CD4-positive, alpha-beta memory T cell (primary cell): ENCODE data around the gene CDKAL1. TPM values are rescaled to one million over a fixed set of nuclear protein-coding genes. Genes with fewer than 3 reads are reported as not detected.

Source experiments
- CTCF ChIA-PET: fragments of 350-600 bp; sonication (Branson Sonifier 250); formaldehyde crosslinking; loops from one replicate; lab custom pipeline; 2021; ENCODE audit warnings: inconsistent platforms; ENCODE audit not compliant: partially characterized antibody; lab: Charles Lee
- POLR2A ChIA-PET: fragments of 350-600 bp; sonication (Branson Sonifier 250); formaldehyde crosslinking; loops from one replicate; lab custom pipeline; 2021; ENCODE audit not compliant: partially characterized antibody; lab: Charles Lee
- DNase-seq, 5 donors: peaks; one replicate each; pipeline versions ENCODE4 v3.0.0 to v3.0.0-alpha.2; 2020 to 2022; ENCODE audit warnings: mixed read lengths in 1 of 5
- H3K27ac ChIP-seq: one replicate; pipeline ENCODE4 v1.7.0; 2013; ENCODE audit warnings: low read depth, low read length
- H3K27me3 ChIP-seq: 2 replicates; pipeline ENCODE4 v1.7.0; 2013; ENCODE audit warnings: mild to moderate bottlenecking, low read length, moderate library complexity; ENCODE audit not compliant: insufficient read depth
- H3K36me3 ChIP-seq: 2 replicates; pipeline ENCODE4 v1.7.0; 2013; ENCODE audit warnings: mild to moderate bottlenecking, low read length, moderate library complexity; ENCODE audit not compliant: insufficient read depth
- H3K4me1 ChIP-seq: 2 replicates; pipeline ENCODE4 v1.7.0; 2013; ENCODE audit warnings: mild to moderate bottlenecking, low read length, moderate library complexity; ENCODE audit not compliant: insufficient read depth
- H3K4me3 ChIP-seq, 2 donors: one replicate each; pipeline ENCODE4 v1.7.0; 2013; ENCODE audit warnings: low read length in 2 of 2, mild to moderate bottlenecking in 1 of 2
- H3K9me3 ChIP-seq, 2 donors: one replicate each; pipeline ENCODE4 v1.7.0; 2013; ENCODE audit warnings: low read length in 2 of 2, control low read depth in 1 of 2; ENCODE audit not compliant: control insufficient read depth in 1 of 2
- H3K27ac Mint-ChIP-seq, 7 donors: one replicate each; pipeline ENCODE4 v1.8.0; 2020 to 2021; ENCODE audit warnings: mixed read lengths in 7 of 7, mild to moderate bottlenecking in 6 of 7, inconsistent platforms in 3 of 7, moderate library complexity in 3 of 7
- H3K27me3 Mint-ChIP-seq, 2 donors: one replicate each; pipeline ENCODE4 v1.8.0; 2020 to 2021; ENCODE audit warnings: mixed read lengths in 2 of 2
- H3K36me3 Mint-ChIP-seq, 2 donors: one replicate each; pipeline ENCODE4 v1.8.0; 2020 to 2021; ENCODE audit warnings: mixed read lengths in 2 of 2, inconsistent platforms in 1 of 2, mild to moderate bottlenecking in 1 of 2
- H3K4me1 Mint-ChIP-seq, 4 donors: one replicate each; pipeline ENCODE4 v1.8.0; 2020 to 2021; ENCODE audit warnings: mixed read lengths in 4 of 4, mild to moderate bottlenecking in 1 of 4
- H3K4me3 Mint-ChIP-seq, 8 donors: one replicate each; pipeline ENCODE4 v1.8.0; 2020 to 2021; ENCODE audit warnings: mixed read lengths in 8 of 8, mild to moderate bottlenecking in 7 of 8, moderate library complexity in 6 of 8, inconsistent platforms in 3 of 8
- H3K9me3 Mint-ChIP-seq, 8 donors: one replicate each; pipeline ENCODE4 v1.8.0; 2020 to 2021; ENCODE audit warnings: mixed read lengths in 8 of 8, mild to moderate bottlenecking in 5 of 8, inconsistent platforms in 3 of 8, moderate library complexity in 1 of 8
- intact Hi-C: fragments of 100-400 bp; cut with micrococcal nuclease; formaldehyde crosslinking; loops from one replicate; pipeline ENCODE4 v1.15.1; 2023
- polyA plus RNA-seq, 2 donors: library from polyadenylated mRNA; unstranded; fragments of 300-500 nt; fragmentation: Illumina TruSeq; gene quantifications; one replicate each; pipeline ENCODE4 v1.2.3, GENCODE V29; 2021
- total RNA-seq, 2 experiments: library from RNA; stranded (reverse); gene quantifications; one replicate each; pipeline ENCODE4 v1.2.3, GENCODE V29; 2021

Gene CDKAL1
- total and polyA plus RNA-seq, 4 experiments from 2014 or later, result 22.3 to 41.8 (median 26.8) TPM

DNA sequence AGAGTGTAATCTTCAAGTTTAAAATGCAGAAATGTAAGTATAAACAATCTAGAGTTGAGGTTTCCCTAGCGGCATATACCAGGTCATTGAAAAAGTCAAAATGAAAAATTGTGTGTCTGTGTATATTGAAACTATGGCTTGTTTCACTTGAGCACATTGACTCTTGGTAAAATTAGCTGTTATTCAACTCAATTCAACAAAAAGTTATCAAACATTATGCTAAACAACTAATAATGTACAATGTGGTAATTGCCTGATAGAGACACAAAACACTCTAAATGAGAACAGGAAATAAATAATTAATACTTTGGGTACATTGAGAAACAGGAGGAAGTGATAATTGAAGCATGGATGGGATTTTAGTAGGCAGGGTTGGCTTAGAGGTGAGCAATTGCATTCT is 444.8 kb downstream of the CDKAL1 start:
- peaks cover 18 to 39% of the 10 kb centered on the region in 2 donors for H3K36me3 Mint-ChIP-seq
- no peak overlapping the region for H3K4me3 Mint-ChIP-seq
- ChIA-PET CTCF (no interaction called here), POLR2A (no interaction called here)
- H3K4me1 ChIP-seq, result no peaks in the 10 kb centered on the region
- intact Hi-C loops, result no loop called here
- no peaks in the 10 kb centered on the region for H3K4me1 Mint-ChIP-seq
- H3K9me3 Mint-ChIP-seq, result peaks cover 0 to 10% (median 5%) of the 10 kb centered on the region in 8 donors
- no peaks in the 10 kb centered on the region for H3K36me3 ChIP-seq
- H3K27ac ChIP-seq, result no peak overlapping the region
- H3K27me3 Mint-ChIP-seq, result no peaks in the 10 kb centered on the region
- no peak for DNase-seq
- no peak overlapping the region for H3K4me3 ChIP-seq
- H3K9me3 ChIP-seq, result no peaks in the 10 kb centered on the region
- H3K27ac Mint-ChIP-seq, result no peak overlapping the region
- no peaks in the 10 kb centered on the region for H3K27me3 ChIP-seq

DNA sequence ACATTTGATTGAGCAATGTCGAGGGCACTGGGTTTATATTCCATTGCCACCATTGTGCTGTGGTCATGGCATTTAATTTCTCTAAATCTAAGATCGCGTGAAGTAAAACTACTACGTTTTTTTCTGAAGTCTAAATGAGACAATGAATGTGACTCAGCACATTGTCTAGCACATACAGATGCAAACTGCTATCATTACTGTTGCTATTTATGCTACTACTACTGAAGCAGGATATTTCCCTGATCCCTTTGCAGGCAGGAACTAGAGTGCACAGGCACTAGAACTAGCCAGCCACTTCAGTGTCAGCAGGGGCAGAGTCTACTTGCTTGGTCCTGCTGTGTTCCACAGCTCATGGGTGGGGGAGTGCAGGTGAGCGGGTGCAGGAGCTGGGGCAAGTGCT is 449.7 kb downstream of the CDKAL1 start:
- H3K4me1 ChIP-seq, result no peaks in the 10 kb centered on the region
- H3K36me3 ChIP-seq, result no peaks in the 10 kb centered on the region
- H3K9me3 ChIP-seq, result no peaks in the 10 kb centered on the region
- Mint-ChIP-seq H3K9me3 (peaks cover 3 to 22% (median 12%) of the 10 kb centered on the region in 8 donors), H3K27ac (no peak overlapping the region), H3K4me3 (no peak overlapping the region), H3K36me3 (peaks cover 29 to 57% of the 10 kb centered on the region in 2 donors), H3K4me1 (no peaks in the 10 kb centered on the region), H3K27me3 (no peaks in the 10 kb centered on the region)
- ChIA-PET POLR2A (no interaction called here), CTCF (no interaction called here)
- intact Hi-C loops, result no loop called here
- H3K4me3 ChIP-seq, result no peak overlapping the region
- no peak for DNase-seq
- H3K27me3 ChIP-seq, result no peaks in the 10 kb centered on the region
- H3K27ac ChIP-seq, result no peak overlapping the region

DNA sequence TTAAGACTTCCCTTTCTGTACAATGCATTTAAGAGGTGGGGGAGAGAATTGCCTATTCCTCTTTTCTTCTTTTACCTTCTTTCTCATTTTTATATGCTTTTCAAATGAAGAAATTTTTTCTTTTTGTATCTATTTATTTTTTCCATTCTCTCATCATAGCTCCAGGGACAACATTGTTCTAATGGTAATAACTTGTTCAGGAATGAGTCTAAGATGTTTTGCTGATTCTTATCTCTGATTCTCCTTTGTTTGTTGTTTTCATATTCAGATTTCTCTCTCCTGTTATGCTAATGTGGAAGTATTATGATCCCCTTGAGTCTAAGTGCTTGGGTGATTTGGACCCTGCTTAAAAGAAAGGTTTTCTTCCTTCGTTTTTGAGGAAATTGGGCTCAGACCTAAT is 451.6 kb downstream of the CDKAL1 start:
- Mint-ChIP-seq H3K9me3 (peaks cover 3 to 19% (median 11%) of the 10 kb centered on the region in 8 donors), H3K27me3 (no peaks in the 10 kb centered on the region), H3K27ac (no peak overlapping the region), H3K36me3 (peaks cover 26 to 51% of the 10 kb centered on the region in 2 donors), H3K4me1 (no peaks in the 10 kb centered on the region), H3K4me3 (no peak overlapping the region)
- CTCF ChIA-PET, result interaction anchor here (0.7 kb wide), 1 partner anchor 19 kb away, joined by 3 read pairs; no protein-coding TSS in a partner anchor
- Histone ChIP-seq H3K4me3 (no peak overlapping the region), H3K36me3 (no peaks in the 10 kb centered on the region), H3K27ac (no peak overlapping the region), H3K4me1 (no peaks in the 10 kb centered on the region), H3K27me3 (no peaks in the 10 kb centered on the region), H3K9me3 (no peaks in the 10 kb centered on the region)
- intact Hi-C loops, result no loop called here
- DNase-seq, result no peak
- POLR2A ChIA-PET, result no interaction called here

DNA sequence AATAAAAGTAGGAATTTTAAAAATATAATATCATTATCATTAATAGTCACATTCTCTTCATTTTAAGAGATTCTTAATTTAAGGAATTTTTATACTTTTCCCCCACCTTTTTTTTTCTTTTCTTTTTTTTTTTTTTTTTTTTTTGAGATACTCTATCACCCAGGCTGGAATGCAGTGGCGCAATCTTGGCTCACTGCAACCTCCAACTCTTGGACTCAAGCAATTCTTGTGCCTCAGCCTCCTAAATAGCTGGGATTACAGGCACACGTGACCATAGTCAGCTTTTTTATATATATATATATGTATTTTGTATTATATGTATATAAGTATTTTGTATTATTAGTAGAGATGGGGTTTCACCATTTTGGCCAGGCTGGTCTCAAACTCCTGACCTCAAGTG is 457.7 kb downstream of the CDKAL1 start:
- Histone ChIP-seq H3K27ac (no peak overlapping the region), H3K4me1 (no peaks in the 10 kb centered on the region), H3K4me3 (no peak overlapping the region), H3K27me3 (no peaks in the 10 kb centered on the region), H3K9me3 (no peaks in the 10 kb centered on the region), H3K36me3 (no peaks in the 10 kb centered on the region)
- Mint-ChIP-seq H3K4me3 (no peak overlapping the region), H3K27ac (no peak overlapping the region), H3K36me3 (peaks cover 22 to 37% of the 10 kb centered on the region in 2 donors), H3K27me3 (no peaks in the 10 kb centered on the region), H3K4me1 (peaks cover 0 to 1% (median 0%) of the 10 kb centered on the region in 4 donors), H3K9me3 (peaks cover 0 to 4% (median 0%) of the 10 kb centered on the region in 8 donors)
- no peak for DNase-seq
- POLR2A ChIA-PET, result no interaction called here
- CTCF ChIA-PET, result interaction anchor here (0.6 kb wide), 1 partner anchor 359 kb away, joined by 3 read pairs; no protein-coding TSS in a partner anchor
- intact Hi-C loops, result no loop called here

DNA sequence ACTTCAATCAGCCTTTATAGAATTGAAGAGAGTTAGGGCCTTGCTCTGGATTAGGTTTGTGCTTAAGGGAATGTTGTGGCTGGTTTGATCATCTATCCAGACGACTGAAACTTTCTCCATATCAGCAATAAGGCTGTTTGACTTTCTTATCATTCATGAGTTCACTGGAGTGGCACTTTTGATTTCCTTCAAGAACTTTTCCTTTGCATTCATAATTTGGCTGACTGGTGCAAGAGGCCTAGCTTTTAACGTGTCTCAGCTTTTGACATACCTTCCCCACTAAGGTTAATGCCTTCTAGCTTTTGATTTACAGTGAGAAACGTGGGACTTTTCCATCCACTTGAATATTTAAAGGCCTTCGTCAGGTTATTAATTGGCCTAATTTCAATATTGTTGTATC is 461.8 kb downstream of the CDKAL1 start:
- H3K27me3 ChIP-seq, result no peaks in the 10 kb centered on the region
- DNase-seq, result no peak
- CTCF ChIA-PET, result no interaction called here
- Mint-ChIP-seq H3K9me3 (peaks cover 0 to 4% (median 0%) of the 10 kb centered on the region in 8 donors), H3K4me3 (no peak overlapping the region), H3K27me3 (no peaks in the 10 kb centered on the region), H3K36me3 (peaks cover 32 to 35% of the 10 kb centered on the region in 2 donors), H3K27ac (no peak overlapping the region), H3K4me1 (peaks cover 0 to under 1% (median 0%) of the 10 kb centered on the region in 4 donors)
- H3K36me3 ChIP-seq, result no peaks in the 10 kb centered on the region
- no peaks in the 10 kb centered on the region for H3K4me1 ChIP-seq
- H3K27ac ChIP-seq, result no peak overlapping the region
- POLR2A ChIA-PET, result no interaction called here
- no peaks in the 10 kb centered on the region for H3K9me3 ChIP-seq
- H3K4me3 ChIP-seq, result no peak overlapping the region
- intact Hi-C loops, result no loop called here

DNA sequence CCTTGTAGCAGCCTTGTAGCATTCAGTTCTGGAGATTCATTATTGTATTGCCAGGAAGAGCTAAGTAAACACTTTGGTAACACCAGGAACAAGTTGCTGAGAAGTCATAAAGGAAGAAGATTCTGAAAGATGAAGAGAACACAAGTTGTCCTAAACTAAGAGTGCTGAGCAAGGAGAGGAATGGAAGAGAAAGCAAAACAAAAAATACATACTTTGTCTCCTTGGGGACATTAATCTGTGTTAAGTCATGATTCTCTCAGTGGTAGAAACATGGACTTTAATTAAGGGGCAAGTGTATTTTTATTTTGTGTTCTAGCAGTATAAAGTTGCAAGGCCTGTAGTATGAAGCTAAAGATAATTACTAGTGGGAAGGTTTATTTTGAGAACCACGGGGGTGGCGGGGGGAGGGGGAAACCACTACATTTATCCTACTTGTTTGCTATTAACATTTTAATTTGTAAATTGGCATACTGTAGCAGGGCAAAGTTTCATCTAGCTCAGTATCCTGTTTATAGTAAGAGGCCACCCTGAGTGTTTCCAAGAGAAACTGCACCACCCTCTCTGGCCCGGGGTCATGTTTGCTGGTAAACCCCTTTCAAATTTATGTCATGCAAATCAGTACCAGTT is 463.0 kb downstream of the CDKAL1 start:
- H3K9me3 ChIP-seq, result no peaks in the 10 kb centered on the region
- CTCF ChIA-PET, result no interaction called here
- no peak overlapping the region for H3K4me3 ChIP-seq
- no peak overlapping the region for H3K27ac ChIP-seq
- H3K36me3 ChIP-seq, result no peaks in the 10 kb centered on the region
- no peaks in the 10 kb centered on the region for H3K4me1 ChIP-seq
- Mint-ChIP-seq H3K4me3 (no peak overlapping the region), H3K27me3 (no peaks in the 10 kb centered on the region), H3K9me3 (peaks cover 0 to 4% (median 0%) of the 10 kb centered on the region in 8 donors), H3K4me1 (no peaks in the 10 kb centered on the region), H3K36me3 (peaks cover 42 to 46% of the 10 kb centered on the region in 2 donors), H3K27ac (no peak overlapping the region)
- no peak for DNase-seq
- no peaks in the 10 kb centered on the region for H3K27me3 ChIP-seq
- intact Hi-C loops, result no loop called here
- POLR2A ChIA-PET, result no interaction called here

DNA sequence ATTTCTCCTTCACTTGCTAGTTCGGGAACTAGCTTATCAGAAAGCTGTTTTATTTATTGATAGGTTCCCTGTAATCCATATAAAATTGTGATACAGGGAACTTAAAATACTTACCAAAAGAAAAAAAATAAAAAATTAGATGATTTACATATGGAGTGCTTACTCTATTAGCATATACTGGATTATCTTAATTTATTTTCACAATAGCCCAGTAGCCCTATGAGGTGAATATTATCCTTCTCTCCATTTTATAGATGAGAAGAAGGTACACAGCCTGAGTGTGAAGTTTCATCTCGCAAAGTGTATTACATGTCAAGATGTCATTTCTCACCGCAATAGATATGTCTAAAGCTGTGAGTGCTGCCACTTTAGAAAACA is 463.5 kb downstream of the CDKAL1 start:
- no peaks in the 10 kb centered on the region for H3K4me1 Mint-ChIP-seq
- no peak overlapping the region for H3K27ac ChIP-seq
- ChIA-PET CTCF (no interaction called here), POLR2A (no interaction called here)
- peaks cover 0 to 4% (median 0%) of the 10 kb centered on the region in 8 donors for H3K9me3 Mint-ChIP-seq
- no peak overlapping the region for H3K4me3 ChIP-seq
- no peaks in the 10 kb centered on the region for H3K27me3 ChIP-seq
- H3K27me3 Mint-ChIP-seq, result no peaks in the 10 kb centered on the region
- intact Hi-C loops, result no loop called here
- DNase-seq, result no peak
- H3K36me3 Mint-ChIP-seq, result peaks cover 43 to 47% of the 10 kb centered on the region in 2 donors
- no peaks in the 10 kb centered on the region for H3K9me3 ChIP-seq
- no peaks in the 10 kb centered on the region for H3K4me1 ChIP-seq
- no peaks in the 10 kb centered on the region for H3K36me3 ChIP-seq
- H3K4me3 Mint-ChIP-seq, result no peak overlapping the region
- H3K27ac Mint-ChIP-seq, result no peak overlapping the region
